GM19238 (cell line): ENCODE measurements around the gene RAPGEF6.
"Not testable (repeated sequence)": the region's sequence is repeated elsewhere in the genome, so short reads cannot be mapped to it uniquely, and the experiment has no call there.

Experiments
- DNase-seq: peaks from one replicate; pipeline ENCODE4 v3.0.0; 2011; ENCODE audit warnings: low spot score; ENCODE audit not compliant: insufficient read length

Gene RAPGEF6

DNA sequence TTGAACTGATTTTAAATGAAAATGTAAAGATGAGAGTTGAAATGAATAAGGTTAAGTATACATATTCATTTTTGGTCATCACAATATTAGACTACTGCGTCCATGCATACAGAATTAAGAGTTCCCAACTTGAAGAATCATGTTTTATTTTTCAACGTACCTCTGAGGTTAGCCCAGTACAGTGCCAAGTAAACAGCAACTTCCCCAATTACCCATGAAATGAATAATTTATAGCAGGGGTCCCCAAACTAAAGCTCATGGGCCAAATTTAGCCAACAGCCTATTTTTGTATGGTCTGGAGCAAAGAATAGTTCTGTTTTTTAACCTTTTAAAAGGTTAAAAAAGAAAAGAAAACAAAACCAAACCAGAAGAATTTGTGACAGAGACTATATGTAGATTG, 203.2 kb downstream of the RAPGEF6 start:
- no peak for DNase-seq

DNA sequence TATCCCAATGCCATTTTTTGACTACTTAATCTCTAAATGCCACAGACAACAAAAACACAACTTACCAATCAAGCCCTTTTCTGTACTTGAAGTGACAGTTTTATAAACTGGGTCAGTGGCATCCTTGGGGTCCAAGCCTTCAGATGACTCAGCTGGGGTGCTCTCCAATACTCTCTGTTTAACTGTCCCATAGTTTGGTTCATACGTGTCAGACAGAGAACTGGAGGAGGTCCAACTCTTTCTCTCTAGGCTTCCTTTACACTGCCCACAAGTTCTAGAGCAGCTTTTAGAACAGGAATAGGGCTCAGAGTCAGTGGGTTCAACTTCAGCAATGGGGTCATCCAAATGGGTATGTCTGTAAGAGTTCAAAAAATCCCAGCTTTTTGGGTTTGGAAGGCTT, 204.2 kb downstream of the RAPGEF6 start:
- DNase-seq, result no peak

DNA sequence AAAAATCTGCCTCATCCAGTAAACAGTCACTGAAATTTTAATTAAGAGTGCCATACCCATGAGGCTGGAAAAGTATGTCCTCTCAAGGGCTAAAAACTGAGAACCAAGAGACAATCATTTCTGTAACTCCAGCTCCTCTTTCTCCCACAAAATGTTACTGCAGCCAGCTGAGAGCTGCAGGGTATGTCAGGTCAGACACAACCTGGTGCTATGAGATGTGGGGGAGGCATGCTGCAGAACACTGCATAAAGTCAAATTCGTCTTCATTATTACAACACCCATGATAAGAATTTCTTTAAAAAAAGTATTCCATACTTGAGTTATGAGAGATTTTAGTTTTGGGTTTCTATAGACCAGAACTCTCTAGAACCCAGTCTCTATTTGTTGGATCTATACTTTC, 209.0 kb downstream of the RAPGEF6 start:
- no peak for DNase-seq

DNA sequence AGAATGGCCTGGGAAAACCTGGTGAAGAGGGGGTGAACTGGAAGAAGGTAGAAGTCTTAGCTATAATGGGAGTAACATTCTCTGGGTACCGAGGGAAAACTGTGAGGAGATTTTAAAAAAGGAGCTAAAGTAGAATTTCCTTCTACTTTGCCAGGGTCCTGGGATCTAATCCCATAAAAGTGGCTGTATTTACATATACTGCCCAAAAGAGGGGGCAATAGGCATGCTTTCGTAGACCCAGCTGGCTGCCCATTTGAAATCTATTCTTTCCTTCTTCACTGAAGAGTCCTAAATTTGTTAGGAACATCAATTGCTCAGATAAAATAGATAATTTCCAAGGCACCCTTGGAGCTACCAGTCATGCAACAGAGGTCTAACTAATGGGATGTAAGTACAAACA, 212.0 kb downstream of the RAPGEF6 start:
- no peak for DNase-seq

DNA sequence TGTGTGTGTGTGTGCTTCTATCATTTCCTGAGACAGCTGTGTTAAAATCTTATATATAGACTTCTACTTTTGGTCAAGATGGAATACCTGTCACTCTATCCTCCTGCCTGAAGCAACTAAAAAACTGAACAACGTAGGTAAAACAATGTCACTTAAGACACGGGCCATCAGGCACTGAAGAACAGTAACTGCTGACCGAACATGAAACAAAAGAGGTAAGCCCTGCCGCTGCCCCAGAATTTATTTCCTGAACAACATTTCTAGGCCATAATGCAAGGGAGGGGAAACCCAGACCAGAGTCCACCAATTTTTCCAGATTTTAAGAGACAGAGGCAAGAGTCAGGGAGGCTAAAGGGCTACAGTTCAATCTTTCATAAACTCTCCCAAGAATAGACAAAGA, 215.2 kb downstream of the RAPGEF6 start:
- DNase-seq, result no peak

DNA sequence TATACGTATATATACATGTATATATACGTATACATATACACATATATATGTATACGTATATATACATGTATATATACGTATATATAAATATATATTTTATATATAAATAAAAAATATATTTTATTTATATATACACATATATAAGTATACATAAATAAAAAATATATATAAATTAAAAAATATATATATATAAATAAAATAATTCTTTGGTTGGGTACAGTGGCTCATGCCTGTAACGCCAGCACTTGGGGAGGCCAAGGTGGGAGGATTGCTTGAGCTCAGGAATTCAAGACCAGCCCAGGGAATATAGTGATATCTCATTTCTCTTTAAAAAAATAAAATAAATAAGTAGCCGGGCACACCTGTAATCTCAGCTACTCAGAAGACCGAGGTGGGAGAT, 216.2 kb downstream of the RAPGEF6 start:
- no peak for DNase-seq

DNA sequence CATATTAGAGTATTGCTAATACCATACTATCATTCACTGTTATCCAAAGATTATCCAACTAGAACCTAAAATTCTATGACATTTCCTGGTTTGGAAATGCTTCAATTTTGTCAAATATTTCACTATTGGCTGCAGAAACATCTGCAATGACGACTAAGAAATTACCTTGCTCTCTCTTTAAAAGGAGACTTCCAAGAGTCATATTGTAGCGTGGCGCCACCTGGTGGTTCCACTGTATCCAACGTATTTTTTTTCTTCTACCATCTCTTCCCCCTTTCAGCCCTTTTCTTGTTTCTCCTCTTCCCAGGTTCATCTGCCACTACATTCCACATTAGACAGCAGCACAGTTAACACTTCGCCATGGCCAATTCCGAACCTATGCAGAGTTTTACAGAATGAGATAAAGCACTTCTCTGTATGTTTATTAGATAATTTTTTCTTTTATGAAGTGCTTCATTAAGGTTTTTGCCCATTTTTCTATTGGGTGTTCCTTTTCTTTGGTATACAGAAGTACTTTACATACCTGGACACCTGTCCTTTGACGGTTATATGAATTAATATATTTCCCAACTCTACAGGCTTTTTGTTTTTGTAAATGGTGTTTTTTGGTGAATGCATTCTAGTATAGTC, 217.7 kb downstream of the RAPGEF6 start:
- peak; percentile 15 for DNase-seq

DNA sequence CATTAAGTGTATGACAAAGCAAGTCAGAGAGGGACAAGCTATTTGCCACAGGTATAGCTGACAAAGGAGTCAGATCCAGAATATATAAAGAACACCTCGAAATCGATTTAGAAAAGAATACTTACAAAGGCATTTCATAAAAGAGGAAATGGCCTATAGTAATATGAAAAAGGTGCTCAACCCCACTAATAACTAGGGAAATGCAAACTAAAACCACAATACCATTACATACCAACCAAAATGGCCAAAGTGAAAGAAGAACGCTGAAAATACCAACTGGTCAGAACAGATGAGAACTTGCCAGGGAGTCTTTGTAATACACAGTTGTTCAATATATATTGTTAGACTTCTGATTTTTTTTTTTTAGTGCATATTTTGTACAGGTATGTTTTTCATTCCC, 218.3 kb downstream of the RAPGEF6 start:
- no peak for DNase-seq

DNA sequence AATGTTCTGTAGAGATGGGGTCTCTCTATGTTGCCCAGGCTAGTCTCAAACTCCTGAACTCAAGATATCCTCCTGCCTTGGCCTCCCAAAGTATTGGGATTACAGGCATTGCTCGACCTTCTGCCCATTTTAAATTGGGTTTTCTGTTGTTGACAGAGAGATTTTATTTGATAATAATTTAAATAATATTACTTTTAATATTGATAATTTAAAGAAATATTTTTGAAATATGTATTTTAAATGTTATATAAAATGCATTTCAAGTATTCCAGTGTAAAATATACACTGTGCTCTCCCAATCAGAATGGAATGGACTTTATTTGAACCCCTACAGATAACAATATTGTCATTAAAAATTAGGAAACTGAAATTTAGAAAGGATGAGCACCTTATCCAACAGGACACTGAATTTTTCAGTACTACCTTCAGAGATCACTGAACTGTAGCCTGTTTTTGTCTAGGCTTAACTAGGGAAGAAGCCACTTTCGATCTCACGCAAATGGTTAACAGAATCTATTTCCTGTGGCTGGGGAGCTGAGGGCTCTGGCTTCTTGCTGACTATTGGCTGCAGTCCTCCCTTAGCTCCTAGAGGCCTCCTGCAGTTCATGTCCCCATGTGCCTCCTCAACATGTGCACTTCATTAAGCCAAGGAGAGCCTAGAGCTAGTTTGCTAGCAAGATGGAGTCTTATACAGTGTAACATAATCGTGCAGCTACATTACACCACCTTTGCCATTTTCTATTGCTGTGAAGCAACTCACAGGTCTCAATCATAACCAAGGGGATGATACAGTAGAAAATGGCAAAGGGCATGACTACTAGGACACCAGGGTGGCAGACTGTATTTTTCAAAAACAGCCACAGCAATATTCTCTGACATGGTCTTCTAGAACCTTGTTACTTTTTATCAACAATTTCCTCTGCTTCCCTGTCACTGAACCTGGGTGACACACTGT, 221.1 kb downstream of the RAPGEF6 start:
- DNase-seq, result peak; percentile 19

DNA sequence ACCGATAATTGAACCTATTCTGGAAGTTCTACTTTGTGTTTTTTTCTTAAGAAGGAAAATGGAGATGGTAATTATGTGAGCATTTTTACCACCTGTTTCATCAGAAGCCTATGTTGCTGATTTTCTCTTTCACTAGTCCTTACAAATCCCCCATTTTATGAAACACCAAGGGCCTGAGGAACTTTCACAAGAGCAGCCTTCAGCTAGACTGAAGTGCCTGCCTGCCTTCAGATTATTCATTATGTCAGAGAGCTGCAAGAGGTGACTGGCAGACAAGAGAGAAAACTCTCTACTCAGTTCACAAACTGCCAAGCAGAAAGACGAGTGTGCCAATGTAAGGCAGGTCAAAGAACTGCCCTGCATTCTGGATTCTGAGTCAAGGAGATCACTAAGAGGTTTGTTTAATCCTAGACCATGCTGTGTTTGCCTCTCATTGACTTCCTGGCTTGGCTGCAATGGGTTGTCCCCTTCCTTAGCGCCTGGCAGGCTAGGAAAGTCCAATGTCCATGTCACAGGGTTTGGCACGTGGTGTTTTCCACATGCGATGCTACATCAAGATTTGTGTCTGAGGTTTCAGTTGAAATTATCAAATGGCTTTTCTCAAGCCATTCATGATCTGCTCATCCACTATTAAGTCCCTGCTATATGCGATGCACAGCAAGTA, 227.9 kb downstream of the RAPGEF6 start:
- no peak for DNase-seq

DNA sequence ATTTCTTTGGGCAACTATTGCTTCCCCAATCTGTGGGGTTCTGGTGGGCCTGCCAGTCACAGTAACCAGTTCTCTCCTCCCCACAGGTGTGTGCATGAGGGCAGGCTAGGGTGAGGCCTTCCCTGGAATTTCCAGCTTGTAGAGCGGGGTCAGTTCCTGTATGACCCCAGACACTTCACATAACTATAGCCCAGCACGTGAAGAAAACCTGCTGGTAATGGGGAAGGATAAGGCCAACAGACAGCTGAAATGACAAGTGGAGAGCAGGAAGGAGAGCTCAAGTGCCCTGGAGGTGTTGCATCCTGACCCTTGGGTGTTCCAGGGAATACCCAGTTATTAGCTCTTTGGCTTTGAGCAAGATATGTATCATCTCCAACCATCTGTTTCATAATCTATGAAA, 229.0 kb downstream of the RAPGEF6 start:
- no peak for DNase-seq

DNA sequence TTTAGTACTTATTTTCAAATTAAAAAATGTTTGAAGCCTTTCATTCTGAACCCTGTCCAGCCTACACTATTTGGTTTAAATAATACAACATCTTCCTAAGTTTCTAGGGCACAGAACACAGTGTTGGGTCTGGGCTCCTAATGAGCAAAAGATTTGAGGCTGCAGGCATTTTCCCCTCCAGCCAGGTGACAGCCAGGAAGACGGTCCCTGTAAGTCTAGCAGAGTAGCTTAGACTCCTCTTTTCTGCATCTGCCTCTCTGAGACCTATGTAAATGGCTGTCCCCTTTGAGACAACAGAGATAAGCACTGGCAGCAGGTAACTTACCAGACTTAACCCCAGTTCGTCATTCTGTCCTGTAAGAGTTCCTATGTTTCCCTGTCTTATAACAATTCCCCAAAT, 229.4 kb downstream of the RAPGEF6 start:
- no peak for DNase-seq

DNA sequence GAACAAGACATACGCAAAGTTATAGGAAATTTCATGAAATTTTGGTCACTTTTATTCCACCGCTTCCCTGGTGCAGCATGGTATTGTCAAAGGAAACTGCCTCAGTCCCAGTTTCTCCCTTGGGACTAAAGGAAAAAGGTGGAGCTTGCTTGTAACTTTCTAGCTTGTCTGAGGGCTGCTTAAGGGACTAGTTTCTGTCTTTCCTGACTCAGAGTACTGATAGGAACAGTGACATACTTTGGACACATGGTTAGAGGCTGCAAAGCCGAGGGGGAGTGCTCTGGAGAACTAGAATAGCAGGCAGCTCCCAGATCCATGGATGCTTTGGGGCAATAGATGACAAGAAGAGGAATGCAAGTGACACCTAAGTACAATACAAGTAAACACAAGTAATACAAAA, 234.4 kb downstream of the RAPGEF6 start:
- DNase-seq, result no peak

DNA sequence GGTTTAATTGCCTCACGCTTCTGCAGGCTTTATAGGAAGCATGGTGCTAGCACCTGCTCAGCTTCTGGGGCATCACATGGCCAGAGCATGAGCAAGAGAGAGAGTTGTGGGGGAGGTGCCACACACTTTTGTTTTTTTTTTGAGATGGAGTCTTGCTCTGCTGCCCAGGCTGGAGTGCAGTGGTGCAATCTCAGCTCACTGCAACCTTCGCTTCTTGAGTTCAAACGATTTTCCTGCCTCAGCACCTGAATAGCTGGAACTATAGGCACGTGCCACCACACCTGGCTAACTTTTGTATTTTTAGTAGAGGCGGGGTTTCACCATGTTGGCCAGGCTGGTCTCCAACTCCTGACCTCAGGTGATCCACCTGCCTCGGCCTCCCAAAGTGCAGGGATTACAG, 236.0 kb downstream of the RAPGEF6 start:
- not testable (repeated sequence) for DNase-seq

DNA sequence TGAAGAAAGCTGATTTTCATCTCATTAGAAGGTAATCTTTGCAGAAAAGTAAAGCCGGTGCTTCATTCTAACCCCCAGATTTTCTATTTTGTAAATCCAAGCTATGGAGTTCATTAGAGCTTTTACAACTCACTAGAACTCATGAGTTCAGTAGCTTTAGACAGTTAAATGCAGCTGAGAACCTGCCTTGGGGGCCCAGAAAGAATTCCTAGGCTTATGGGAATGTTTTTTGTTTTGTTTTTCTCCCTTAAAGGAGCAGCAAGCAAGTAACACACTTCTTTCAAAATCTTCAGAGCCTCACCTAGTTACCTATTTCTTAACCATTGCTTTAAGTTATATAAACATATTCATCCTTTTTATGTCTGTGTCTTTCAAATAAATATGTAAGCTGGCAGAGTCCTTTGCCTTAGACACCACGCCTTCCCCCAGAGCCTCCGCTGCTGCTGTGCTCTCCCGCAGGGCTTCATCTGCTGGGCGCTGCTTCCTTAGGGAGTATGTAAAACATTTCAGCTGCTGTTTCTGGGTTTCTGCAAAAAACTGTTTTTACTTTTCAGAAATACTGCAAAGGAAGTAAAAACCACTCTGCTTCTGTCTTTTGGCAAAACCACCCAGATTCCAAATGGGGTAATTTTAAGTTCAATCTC, 238.3 kb downstream of the RAPGEF6 start:
- DNase-seq, result no peak

DNA sequence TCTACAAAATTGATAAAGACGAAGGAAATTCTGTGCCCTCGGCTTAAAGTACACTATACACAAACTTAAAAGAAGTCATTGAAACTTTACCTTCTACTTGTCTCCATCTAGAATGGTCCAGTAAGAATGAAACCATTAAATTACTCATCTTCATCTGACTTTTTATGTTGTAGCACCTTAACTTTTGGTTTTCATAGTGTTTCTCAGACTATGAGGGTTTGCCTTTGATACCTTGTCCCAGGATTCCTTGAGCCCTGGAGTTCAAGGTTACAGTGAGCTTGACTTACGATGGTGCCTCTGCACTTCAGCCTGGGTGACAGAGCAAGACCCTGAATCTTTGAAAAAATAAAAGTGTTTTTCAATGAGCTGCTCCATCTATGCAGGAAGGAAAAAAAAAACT, 239.0 kb downstream of the RAPGEF6 start:
- DNase-seq, result no peak

DNA sequence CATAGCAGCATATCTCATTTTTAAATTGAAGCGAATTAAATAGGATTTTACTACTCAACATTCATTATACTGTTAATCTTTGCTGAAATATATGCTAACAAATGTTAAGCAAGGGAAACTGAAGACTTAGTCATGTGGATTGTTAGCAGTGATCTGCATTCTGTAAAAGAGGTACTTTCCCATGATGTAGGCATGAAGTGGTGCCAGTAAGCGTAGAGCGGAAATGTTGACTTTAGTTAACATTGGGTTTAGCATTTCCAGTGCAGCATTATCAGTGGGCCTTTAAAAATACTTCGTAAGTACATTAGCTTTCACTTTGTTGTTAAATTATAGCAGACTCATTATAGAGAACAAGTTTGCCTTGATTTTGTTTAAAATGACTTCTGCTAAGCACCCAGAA, 240.9 kb downstream of the RAPGEF6 start:
- DNase-seq, result no peak

DNA sequence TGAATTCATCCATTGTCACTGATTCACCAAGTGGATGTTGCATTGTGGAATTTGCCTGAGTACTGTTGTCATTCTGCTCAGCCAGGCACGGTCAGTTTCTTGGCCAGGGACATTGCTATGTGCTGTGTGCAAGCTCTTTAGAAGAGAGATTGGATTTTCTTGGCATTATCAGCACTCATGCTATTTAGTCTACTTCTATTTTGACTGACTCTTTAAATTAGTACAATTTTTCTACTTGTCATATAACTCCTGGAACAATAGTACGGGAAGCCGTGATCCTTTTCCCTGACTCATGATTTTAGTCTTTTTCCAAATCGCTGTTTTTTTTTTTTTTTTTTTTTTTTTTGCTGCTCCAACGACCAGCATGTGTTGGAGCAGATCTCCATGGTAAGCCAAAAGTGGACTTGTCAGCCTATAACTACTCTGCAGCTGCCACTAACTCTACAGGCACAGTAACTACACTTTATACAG, 241.5 kb downstream of the RAPGEF6 start:
- DNase-seq, result no peak

DNA sequence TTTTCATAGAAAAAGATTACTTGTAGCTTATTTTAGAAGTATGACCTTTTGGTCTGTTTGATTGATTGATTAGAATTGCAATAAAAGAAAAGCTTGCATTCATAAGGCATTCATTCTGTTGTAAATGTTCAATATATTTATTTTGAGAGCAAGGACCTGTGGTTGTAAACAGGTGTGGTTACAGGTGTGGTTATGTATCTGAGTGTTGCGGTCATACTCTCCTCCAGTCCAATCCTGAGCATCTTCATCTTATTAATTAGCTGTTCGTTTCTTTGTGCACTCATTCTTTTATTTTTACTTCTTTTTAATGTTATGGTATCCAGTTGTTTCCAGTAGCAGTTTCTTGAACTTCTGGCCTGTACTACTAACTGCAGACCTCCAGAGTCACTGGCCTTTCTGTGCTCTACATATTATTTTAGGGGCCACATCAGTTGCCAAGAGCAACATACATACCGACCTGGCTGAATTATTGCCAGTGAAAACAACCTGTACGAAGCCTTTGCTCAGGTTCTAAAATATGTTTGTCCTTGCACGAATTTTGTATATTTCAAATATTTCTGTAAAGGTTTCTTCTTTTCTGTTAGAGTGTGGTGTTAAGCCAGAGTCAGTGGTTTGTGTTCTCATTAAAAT, 242.4 kb downstream of the RAPGEF6 start:
- DNase-seq, result no peak

DNA sequence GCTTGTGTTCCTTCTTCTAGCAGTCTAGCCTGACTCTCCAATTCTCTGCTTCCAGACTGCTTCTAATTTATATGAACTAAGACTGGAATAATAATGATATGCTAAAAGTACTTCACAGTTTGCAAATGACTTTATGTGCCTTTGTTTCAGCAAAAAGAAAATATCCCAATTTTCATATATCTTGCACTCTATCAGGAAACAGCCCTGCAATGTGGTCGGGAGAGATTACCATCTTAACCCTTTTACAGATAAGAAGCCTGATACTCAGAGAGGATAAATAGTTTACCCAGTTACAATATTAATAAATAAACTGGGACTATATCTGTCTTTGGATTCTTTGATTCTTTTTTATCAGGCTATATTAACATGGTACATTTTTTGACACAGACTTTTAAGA, 245.2 kb downstream of the RAPGEF6 start:
- DNase-seq, result no peak
